ENCODE measurements around the gene CENPF.

The CENPF gene

DNA sequence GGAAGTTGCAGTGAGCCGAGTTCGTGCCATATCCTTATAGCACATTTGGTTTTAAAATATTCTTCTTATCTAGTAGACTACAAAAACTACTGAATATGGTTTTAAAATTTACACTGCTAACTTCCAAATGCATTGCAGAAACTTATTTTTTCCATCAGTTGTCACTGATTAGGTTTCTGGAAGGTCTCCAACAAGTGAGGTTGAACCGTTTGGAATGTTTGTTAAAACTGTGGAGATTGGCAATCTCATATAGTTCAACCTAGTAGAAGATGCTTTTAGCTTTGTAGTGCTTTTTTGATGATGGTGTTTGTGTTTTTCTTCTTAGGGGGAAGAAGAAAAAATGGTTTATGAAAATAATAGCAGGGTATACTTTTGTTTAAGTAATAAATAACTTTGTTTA lies 12.9 kb downstream of the CENPF start:
- TF ChIP-seq, protein P1, sequence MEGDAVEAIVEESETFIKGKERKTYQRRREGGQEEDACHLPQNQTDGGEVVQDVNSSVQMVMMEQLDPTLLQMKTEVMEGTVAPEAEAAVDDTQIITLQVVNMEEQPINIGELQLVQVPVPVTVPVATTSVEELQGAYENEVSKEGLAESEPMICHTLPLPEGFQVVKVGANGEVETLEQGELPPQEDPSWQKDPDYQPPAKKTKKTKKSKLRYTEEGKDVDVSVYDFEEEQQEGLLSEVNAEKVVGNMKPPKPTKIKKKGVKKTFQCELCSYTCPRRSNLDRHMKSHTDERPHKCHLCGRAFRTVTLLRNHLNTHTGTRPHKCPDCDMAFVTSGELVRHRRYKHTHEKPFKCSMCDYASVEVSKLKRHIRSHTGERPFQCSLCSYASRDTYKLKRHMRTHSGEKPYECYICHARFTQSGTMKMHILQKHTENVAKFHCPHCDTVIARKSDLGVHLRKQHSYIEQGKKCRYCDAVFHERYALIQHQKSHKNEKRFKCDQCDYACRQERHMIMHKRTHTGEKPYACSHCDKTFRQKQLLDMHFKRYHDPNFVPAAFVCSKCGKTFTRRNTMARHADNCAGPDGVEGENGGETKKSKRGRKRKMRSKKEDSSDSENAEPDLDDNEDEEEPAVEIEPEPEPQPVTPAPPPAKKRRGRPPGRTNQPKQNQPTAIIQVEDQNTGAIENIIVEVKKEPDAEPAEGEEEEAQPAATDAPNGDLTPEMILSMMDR (IDR thresholded peaks at IDR 0.05; ENCODE audit: borderline replicate concordance, insufficient read depth, low read depth, low read length), result no peak
- no peak overlapping the region for H3K4me3 ChIP-seq (ENCODE audit: low read depth, low read length)

DNA sequence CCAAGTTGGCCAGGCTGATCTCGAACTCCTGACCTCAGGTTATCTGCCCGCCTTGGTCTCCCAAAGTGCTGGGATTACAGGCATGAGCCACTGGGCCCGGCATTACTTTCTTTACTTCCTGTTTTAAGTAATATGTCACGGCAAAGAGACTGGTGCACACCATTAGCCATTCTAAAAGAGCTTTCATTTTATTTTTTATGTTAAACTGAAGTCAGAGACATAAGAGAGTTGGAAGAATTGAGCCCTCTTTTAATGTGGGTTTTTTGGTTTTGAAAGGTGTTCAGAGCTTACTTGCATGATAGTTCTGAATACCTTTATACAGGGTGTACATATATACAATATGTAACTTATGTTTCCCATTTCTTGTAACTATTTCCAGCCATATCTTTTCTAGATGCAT lies 14.3 kb downstream of the CENPF start:
- H3K4me3 ChIP-seq (ENCODE audit: low read depth, low read length), result no peak overlapping the region
- TF ChIP-seq, protein P1 (IDR thresholded peaks at IDR 0.05; ENCODE audit: borderline replicate concordance, insufficient read depth, low read depth, low read length), result no peak

DNA sequence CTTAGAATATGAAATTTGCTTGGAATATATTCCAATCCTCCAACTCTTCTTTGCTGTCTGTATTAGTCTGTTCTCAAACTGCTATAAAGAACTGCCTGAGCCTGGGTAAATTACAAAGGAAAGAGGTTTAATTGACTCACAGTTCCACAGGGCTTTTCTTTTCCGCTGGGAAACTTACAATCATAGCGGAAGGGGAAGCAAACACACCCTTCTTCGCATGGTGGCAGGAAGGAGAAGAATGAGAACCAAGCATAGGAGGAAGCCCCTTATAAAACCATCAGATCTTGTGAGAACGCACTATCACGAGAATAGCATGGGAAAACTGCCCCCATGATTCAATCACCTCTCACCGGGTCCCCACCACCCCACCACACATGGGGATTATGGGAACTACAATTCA lies 14.8 kb downstream of the CENPF start:
- H3K4me3 ChIP-seq (ENCODE audit: low read depth, low read length), result no peak overlapping the region
- TF ChIP-seq, protein P1 (IDR thresholded peaks at IDR 0.05; ENCODE audit: borderline replicate concordance, insufficient read depth, low read depth, low read length), result no peak

DNA sequence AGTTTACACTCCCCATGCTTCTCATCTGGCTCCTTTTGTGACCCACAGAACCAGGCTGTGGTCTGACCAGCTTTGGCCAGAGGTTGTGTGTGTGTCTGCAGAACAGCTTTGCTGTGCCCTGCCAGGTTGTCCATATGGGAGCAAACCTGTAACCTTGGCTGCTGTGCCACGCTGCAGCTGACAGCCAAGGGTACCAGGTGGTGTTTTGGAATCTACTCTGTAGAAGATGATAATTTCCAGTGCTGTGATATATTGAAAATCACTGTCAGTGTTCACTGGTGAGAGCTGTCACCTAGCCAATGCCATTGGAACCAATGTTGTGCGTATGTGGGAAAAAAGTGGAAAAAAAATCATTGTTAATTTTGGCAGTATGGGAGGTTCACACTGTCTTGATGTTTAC lies 18.2 kb downstream of the CENPF start:
- TF ChIP-seq, protein P1 (IDR thresholded peaks at IDR 0.05; ENCODE audit: borderline replicate concordance, insufficient read depth, low read depth, low read length), result no peak
- no peak overlapping the region for H3K4me3 ChIP-seq (ENCODE audit: low read depth, low read length)

DNA sequence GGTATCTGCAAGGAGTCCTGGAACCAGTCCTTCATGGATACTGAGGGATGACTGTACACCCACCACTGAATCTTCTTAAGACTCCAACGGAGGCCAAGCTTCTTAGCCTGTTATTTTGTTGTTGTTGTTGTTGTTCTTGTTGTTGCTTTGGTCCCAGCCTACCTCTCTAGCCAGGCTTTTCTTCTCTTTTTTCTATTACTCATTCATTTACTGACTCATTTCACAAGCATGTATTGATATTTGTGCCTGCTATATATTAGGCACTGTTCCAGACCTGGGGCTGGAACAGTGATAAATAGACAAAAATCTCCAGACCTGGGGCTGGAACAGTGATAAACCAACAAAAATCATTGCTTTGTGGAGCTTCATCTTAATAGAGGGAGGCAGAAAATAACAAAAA lies 20.4 kb downstream of the CENPF start:
- no peak overlapping the region for H3K4me3 ChIP-seq (ENCODE audit: low read depth, low read length)
- TF ChIP-seq, protein P1 (IDR thresholded peaks at IDR 0.05; ENCODE audit: borderline replicate concordance, insufficient read depth, low read depth, low read length), result no peak

DNA sequence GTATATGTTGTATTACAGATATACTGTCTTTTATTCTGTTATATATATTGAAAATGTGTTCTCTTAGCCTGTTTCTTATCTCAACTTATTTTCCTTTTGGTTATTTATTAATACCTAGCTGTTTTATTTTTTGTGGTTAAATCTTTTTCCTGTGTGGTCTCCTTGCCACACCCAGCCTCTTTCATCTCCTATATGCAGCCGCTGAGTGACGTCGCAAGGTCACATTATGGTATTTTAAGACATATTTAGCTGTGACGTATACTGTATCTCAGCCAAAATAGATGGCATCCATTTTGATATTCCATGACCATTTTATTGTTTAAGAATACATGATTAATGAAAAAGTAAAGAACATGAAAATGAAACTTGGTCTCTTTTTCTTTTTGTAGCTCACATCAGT lies 29.1 kb downstream of the CENPF start:
- H3K4me3 ChIP-seq (ENCODE audit: low read depth, low read length), result no peak overlapping the region

DNA sequence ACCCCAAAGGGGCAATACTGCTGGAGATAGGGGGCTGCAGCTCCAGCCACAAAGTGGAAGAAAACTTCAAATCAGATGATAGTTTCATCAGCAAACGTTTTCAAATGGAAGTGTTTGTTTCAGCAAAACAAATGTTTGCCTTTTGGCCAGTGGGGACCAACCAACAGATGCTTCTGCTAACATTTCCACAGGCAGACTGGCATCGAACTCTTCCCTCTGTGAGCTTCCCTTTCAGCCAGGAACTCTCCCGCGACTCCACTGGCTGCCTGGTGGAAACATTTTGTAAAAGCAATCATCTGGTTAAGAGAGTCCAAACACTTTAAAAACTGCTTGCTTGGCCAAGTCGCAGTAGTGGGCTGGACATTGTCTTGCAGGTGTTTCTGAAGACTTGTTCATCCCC lies 30.7 kb downstream of the CENPF start:
- TF ChIP-seq, protein P1 (IDR thresholded peaks at IDR 0.05; ENCODE audit: borderline replicate concordance, insufficient read depth, low read depth, low read length), result no peak
- no peak overlapping the region for H3K4me3 ChIP-seq (ENCODE audit: low read depth, low read length)

More for the DNA sequence above, 29.1 kb downstream of the CENPF start:
- TF ChIP-seq, protein P1 (IDR thresholded peaks at IDR 0.05; ENCODE audit: borderline replicate concordance, insufficient read depth, low read depth, low read length), result no peak

Data from GM12875 (cell line).